NB4 (cell line): ENCODE results near the gene GRN.
A peak's percentile ranks its signal among the peaks of the same experiment; 100 is the strongest.

Source experiments
- DNase-seq: peaks from one replicate; pipeline ENCODE4 v3.0.0; 2010; ENCODE audit warnings: low read depth
- H3K4me3 ChIP-seq: one replicate; pipeline ENCODE4 v1.5.1; 2011; ENCODE audit warnings: mild to moderate bottlenecking, low read depth, low read length, moderate library complexity
- MAX ChIP-seq: IDR thresholded peaks from 2 replicates; pipeline ENCODE4 v1.6.1; 2011; ENCODE audit warnings: low read depth, low read length
- MYC ChIP-seq: IDR thresholded peaks from 2 replicates; pipeline ENCODE4 v1.6.1; 2011; ENCODE audit warnings: low read depth, low read length
- POLR2A ChIP-seq: IDR thresholded peaks from 2 replicates; pipeline ENCODE4 v1.6.1; 2011; ENCODE audit warnings: mild to moderate bottlenecking; ENCODE audit not compliant: insufficient read length; ENCODE audit errors: extremely low read depth
- TF ChIP-seq, protein P1 (sequence below): IDR thresholded peaks from one replicate; pipeline ENCODE4 v1.5.1; 2012; ENCODE audit warnings: low read depth, low read length

GRN gene

GRCh38 chr17:44331249-44331760 is 13.8 kb upstream of the GRN start:
- DNase-seq: peak; percentile 87
- TF ChIP-seq MYC (peak; percentile 78), POLR2A (no peak), MAX (peak; percentile 73)
- TF ChIP-seq, protein P1, sequence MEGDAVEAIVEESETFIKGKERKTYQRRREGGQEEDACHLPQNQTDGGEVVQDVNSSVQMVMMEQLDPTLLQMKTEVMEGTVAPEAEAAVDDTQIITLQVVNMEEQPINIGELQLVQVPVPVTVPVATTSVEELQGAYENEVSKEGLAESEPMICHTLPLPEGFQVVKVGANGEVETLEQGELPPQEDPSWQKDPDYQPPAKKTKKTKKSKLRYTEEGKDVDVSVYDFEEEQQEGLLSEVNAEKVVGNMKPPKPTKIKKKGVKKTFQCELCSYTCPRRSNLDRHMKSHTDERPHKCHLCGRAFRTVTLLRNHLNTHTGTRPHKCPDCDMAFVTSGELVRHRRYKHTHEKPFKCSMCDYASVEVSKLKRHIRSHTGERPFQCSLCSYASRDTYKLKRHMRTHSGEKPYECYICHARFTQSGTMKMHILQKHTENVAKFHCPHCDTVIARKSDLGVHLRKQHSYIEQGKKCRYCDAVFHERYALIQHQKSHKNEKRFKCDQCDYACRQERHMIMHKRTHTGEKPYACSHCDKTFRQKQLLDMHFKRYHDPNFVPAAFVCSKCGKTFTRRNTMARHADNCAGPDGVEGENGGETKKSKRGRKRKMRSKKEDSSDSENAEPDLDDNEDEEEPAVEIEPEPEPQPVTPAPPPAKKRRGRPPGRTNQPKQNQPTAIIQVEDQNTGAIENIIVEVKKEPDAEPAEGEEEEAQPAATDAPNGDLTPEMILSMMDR: peak; percentile 77
- no peak overlapping the region for H3K4me3 ChIP-seq

GRCh38 chr17:44333371-44333770 is 11.7 kb upstream of the GRN start:
- peak; percentile 61 for DNase-seq
- TF ChIP-seq MAX: no peak
- no peak overlapping the region for H3K4me3 ChIP-seq

- no peak for TF ChIP-seq MAX
- no peak for TF ChIP-seq MYC
- TF ChIP-seq, protein P1: no peak
- no peak for TF ChIP-seq POLR2A
- no peak overlapping the region for H3K4me3 ChIP-seq
- no peak for DNase-seq
These were observed 10.8 kb upstream of the GRN start for GRCh38 chr17:44334315-44334714.

DNA sequence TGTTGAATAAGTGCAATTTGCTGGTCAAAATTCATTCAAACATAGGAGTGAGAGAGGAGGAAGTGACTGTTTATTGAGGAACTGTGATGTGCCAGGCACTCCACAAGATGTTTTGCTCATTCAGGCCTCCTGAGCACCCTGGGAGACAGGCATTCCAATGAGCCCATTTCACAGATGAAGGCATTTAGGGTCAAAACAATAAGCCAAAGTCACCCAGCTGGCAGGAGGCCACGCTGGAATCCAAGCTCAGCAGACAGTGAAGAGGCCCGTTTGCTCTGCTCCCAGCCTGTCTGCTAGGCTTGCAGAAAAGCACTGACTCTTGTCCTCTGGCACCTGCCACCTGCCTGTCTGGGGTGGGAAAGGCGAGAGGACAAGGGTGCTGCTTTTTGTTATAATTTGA is 10.4 kb upstream of the GRN start:
- no peak overlapping the region for H3K4me3 ChIP-seq
- peak; percentile 52 for DNase-seq
- TF ChIP-seq MYC (no peak), POLR2A (no peak), MAX (no peak)
- TF ChIP-seq, protein P1: no peak

DNA sequence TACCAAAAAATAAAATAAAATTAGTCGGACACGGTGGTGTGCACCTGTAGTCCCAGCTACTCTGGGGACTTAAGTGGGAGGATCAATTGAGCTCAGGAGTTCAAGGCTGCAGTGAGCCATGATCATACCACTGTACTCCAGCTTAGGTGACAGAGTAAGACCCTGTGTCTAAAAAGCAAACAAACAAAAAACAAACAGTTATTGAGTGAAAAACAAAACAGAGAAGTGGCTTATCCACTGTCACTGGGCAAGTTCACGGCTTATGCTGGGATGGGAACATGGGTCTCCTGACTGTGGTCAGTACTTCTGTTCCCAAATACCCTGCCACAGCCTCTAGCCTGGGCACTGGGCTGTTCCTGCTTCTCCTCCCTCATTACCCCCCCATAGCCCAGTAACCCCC is 9.5 kb upstream of the GRN start:
- TF ChIP-seq, protein P1: no peak
- TF ChIP-seq POLR2A (no peak), MAX (no peak), MYC (no peak)
- DNase-seq: no peak
- no peak overlapping the region for H3K4me3 ChIP-seq

DNA sequence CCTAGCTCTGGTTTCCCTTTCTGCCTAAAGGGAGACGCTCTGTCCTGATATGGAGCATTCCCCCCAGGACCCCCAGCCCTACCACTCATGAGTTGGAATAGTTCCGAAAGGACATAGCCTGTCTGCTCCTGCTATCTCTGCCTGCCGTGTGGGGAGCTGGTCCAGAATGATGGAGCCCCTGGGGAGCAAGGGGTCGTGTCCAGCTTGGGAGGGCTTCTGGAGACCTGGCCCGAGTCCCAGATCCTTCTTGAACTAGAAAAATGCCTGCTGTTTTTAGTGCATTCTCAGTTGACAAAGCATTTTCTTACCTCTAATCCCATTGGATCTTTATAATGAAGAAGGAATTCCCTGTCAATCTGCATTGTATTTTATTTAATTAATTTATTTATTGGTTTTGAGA is 9.1 kb upstream of the GRN start:
- DNase-seq: no peak
- TF ChIP-seq MAX (no peak), POLR2A (no peak), MYC (no peak)
- TF ChIP-seq, protein P1: no peak
- no peak overlapping the region for H3K4me3 ChIP-seq
